Loucy (cell line): Measurements from ENCODE around the gene ACVRL1.

Experiments used
- H2AFZ ChIP-seq: fragments of 200-600 bp; sonication (generic); 2 replicates; pipeline ENCODE4 v1.6.0; 2016; ENCODE audit warnings: antibody characterized with exemption, mild to moderate bottlenecking, low read length, moderate library complexity
- H3F3A ChIP-seq: fragments of 200-600 bp; 2 replicates; pipeline ENCODE4 v1.6.0; 2016; ENCODE audit warnings: antibody characterized with exemption, low read depth, mild to moderate bottlenecking
- H3K27me3 ChIP-seq: fragments of 200-600 bp; sonication (generic); 2 replicates; pipeline ENCODE4 v1.6.1; 2014; ENCODE audit warnings: low read length, mild to moderate bottlenecking; ENCODE audit not compliant: insufficient read depth, poor library complexity, severe bottlenecking
- H3K36me3 ChIP-seq: fragments of 200-600 bp; sonication (generic); 2 replicates; pipeline ENCODE4 v1.6.1; 2016; ENCODE audit warnings: low read length; ENCODE audit not compliant: insufficient read depth
- H3K4me1 ChIP-seq: fragments of 200-600 bp; sonication (generic); 2 replicates; pipeline ENCODE4 v1.5.1; 2014; ENCODE audit warnings: low read length, mild to moderate bottlenecking; ENCODE audit not compliant: insufficient read depth, poor library complexity, severe bottlenecking
- H3K4me2 ChIP-seq: fragments of 200-600 bp; sonication (generic); 2 replicates; pipeline ENCODE4 v1.6.0; 2014; ENCODE audit warnings: antibody characterized with exemption, low read length, low read depth, mild to moderate bottlenecking; ENCODE audit not compliant: poor library complexity, severe bottlenecking
- H3K4me3 ChIP-seq: fragments of 200-600 bp; sonication (generic); 2 replicates; pipeline ENCODE4 v1.5.1; 2014; ENCODE audit warnings: low read length, mild to moderate bottlenecking, mixed read lengths; ENCODE audit not compliant: poor library complexity, severe bottlenecking
- H3K79me2 ChIP-seq: fragments of 200-600 bp; sonication (generic); 2 replicates; pipeline ENCODE4 v1.6.1; 2014; ENCODE audit warnings: low read length; ENCODE audit not compliant: insufficient read depth
- H3K9ac ChIP-seq: fragments of 200-600 bp; sonication (generic); 2 replicates; pipeline ENCODE4 v1.6.0; 2014; ENCODE audit warnings: mild to moderate bottlenecking, low read depth, low read length, moderate library complexity; ENCODE audit not compliant: poor library complexity, severe bottlenecking
- H3K9me2 ChIP-seq: fragments of 200-600 bp; sonication (generic); replicated peaks from 2 replicates; pipeline ENCODE4 v1.6.1; 2016; ENCODE audit warnings: low read depth, low read length, mixed read lengths
- H3K9me3 ChIP-seq: fragments of 200-600 bp; sonication (generic); 2 replicates; pipeline ENCODE4 v1.6.1; 2014; ENCODE audit warnings: mild to moderate bottlenecking, antibody characterized with exemption, low read length, low read depth; ENCODE audit not compliant: insufficient read depth
- H4K20me1 ChIP-seq: fragments of 200-600 bp; sonication (generic); 2 replicates; pipeline ENCODE4 v1.6.0; 2014; ENCODE audit warnings: antibody characterized with exemption, low read length, mild to moderate bottlenecking; ENCODE audit not compliant: insufficient read depth, poor library complexity, severe bottlenecking
- CTCF ChIP-seq: fragments of 200-600 bp; sonication (generic); conservative IDR thresholded peaks from 2 replicates; pipeline ENCODE4 v1.5.1; 2014; ENCODE audit warnings: mild to moderate bottlenecking, antibody characterized with exemption, low read length
- EZH2phosphoT487 ChIP-seq: fragments of 200-600 bp; IDR thresholded peaks from 2 replicates; pipeline ENCODE4 v1.6.1; 2018; ENCODE audit warnings: antibody characterized with exemption, mild to moderate bottlenecking, moderate library complexity, borderline replicate concordance

The ACVRL1 gene

GRCh38 chr12:51942056-51942455 is 34.8 kb downstream of the ACVRL1 start:
- no peak overlapping the region for H3K4me2 ChIP-seq
- no peak overlapping the region for H2AFZ ChIP-seq
- peaks cover 8% of the 10 kb centered on the region for H3K9me3 ChIP-seq
- no peak for TF ChIP-seq CTCF
- no peak for TF ChIP-seq EZH2phosphoT487
- no peaks in the 10 kb centered on the region for H3F3A ChIP-seq
- no peaks in the 10 kb centered on the region for H3K79me2 ChIP-seq
- H3K4me3 ChIP-seq, result no peak overlapping the region
- H3K27me3 ChIP-seq, result no peaks in the 10 kb centered on the region
- H3K4me1 ChIP-seq, result peaks cover 35% of the 10 kb centered on the region
- H4K20me1 ChIP-seq, result no peaks in the 10 kb centered on the region
- no peaks in the 10 kb centered on the region for H3K9me2 ChIP-seq
- H3K9ac ChIP-seq, result no peak overlapping the region
- H3K36me3 ChIP-seq, result no peaks in the 10 kb centered on the region

- H3K4me1 ChIP-seq, result peaks cover 35% of the 10 kb centered on the region
- no peaks in the 10 kb centered on the region for H3F3A ChIP-seq
- no peak overlapping the region for H2AFZ ChIP-seq
- no peaks in the 10 kb centered on the region for H3K79me2 ChIP-seq
- no peak overlapping the region for H3K9ac ChIP-seq
- TF ChIP-seq EZH2phosphoT487 (no peak), CTCF (no peak)
- no peak overlapping the region for H3K4me2 ChIP-seq
- H4K20me1 ChIP-seq, result no peaks in the 10 kb centered on the region
- no peaks in the 10 kb centered on the region for H3K27me3 ChIP-seq
- H3K9me2 ChIP-seq, result no peaks in the 10 kb centered on the region
- H3K36me3 ChIP-seq, result no peaks in the 10 kb centered on the region
- H3K9me3 ChIP-seq, result peaks cover 8% of the 10 kb centered on the region
- no peak overlapping the region for H3K4me3 ChIP-seq
These were observed 35.2 kb downstream of the ACVRL1 start for GRCh38 chr12:51942501-51943000.

- no peaks in the 10 kb centered on the region for H4K20me1 ChIP-seq
- H3K36me3 ChIP-seq, result no peaks in the 10 kb centered on the region
- TF ChIP-seq EZH2phosphoT487 (no peak), CTCF (no peak)
- no peak overlapping the region for H2AFZ ChIP-seq
- H3K27me3 ChIP-seq, result no peaks in the 10 kb centered on the region
- peaks cover 35% of the 10 kb centered on the region for H3K4me1 ChIP-seq
- no peak overlapping the region for H3K9ac ChIP-seq
- peaks cover 8% of the 10 kb centered on the region for H3K9me3 ChIP-seq
- no peaks in the 10 kb centered on the region for H3F3A ChIP-seq
- H3K79me2 ChIP-seq, result no peaks in the 10 kb centered on the region
- H3K9me2 ChIP-seq, result no peaks in the 10 kb centered on the region
- H3K4me3 ChIP-seq, result no peak overlapping the region
- H3K4me2 ChIP-seq, result no peak overlapping the region
These were observed 36.0 kb downstream of the ACVRL1 start for GRCh38 chr12:51943346-51943745.
